Measurements from ENCODE around the gene CYFIP1.

The CYFIP1 gene

DNA sequence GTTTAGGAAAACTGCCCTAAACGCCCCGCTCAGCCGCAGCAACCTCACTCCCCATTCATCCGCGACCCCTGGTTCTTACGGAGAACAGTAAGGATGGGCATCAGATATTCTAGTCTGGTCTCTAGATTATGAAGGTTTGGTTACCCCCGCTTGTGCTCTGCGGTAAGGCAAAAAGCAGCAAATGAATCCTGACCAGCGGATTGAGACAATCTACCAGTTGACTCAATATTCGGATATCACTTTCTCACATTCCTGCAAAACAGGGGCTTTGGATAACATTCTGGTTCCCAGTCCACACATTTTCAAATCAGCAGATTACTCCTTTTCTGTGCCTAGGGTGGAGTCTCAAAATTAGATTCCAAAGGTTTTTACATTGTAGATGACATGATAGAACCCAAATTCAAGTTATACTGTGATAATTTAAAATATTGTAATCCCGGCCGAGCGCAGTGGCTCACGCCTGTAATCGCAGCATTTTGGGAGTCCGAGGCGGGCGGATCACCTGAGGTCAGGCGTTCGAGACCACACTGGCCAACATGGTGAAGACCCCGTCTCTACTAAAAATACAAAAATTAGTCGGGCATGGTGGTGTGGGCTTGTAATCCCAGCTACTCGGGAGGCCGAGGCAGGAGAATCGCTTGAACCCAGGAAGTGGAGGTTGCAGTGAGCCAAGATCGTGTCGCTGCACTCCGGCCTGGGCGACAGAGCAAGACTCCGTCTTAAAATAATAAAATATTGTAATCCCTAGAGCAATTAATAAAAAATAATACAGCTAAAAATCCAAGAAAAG is 1.1 kb upstream of the CYFIP1 start:
- Histone ChIP-seq H3K9me3 (ENCODE audit: insufficient read depth, low read length) (no peaks in the 10 kb centered on the region), H3K79me2 (ENCODE audit: insufficient read depth, low read length) (no peaks in the 10 kb centered on the region), H2AFZ (ENCODE audit: low read depth, low read length, severe bottlenecking) (no peak overlapping the region), H3K4me3 (ENCODE audit: insufficient read depth, low read length, poor library complexity, severe bottlenecking) (no peak overlapping the region), H3K27ac (ENCODE audit: low read depth, low read length) (no peak overlapping the region), H3K9ac (ENCODE audit: low read length) (no peak overlapping the region), H3K36me3 (ENCODE audit: low read length) (no peaks in the 10 kb centered on the region), H3K9me2 (replicated peaks; ENCODE audit: insufficient read depth, low read length) (no peaks in the 10 kb centered on the region), H4K20me1 (ENCODE audit: low read depth, low read length) (no peaks in the 10 kb centered on the region), H3K27me3 (ENCODE audit: low read length) (no peaks in the 10 kb centered on the region), H3K4me2 (ENCODE audit: low read depth, low read length, poor library complexity, severe bottlenecking) (peak overlapping the region; percentile 34), H3F3A (ENCODE audit: insufficient read depth) (no peaks in the 10 kb centered on the region)
- TF ChIP-seq EZH2phosphoT487 (conservative IDR thresholded peaks at IDR 0.05; ENCODE audit: low read length) = no peak
- TF ChIP-seq, protein P1, sequence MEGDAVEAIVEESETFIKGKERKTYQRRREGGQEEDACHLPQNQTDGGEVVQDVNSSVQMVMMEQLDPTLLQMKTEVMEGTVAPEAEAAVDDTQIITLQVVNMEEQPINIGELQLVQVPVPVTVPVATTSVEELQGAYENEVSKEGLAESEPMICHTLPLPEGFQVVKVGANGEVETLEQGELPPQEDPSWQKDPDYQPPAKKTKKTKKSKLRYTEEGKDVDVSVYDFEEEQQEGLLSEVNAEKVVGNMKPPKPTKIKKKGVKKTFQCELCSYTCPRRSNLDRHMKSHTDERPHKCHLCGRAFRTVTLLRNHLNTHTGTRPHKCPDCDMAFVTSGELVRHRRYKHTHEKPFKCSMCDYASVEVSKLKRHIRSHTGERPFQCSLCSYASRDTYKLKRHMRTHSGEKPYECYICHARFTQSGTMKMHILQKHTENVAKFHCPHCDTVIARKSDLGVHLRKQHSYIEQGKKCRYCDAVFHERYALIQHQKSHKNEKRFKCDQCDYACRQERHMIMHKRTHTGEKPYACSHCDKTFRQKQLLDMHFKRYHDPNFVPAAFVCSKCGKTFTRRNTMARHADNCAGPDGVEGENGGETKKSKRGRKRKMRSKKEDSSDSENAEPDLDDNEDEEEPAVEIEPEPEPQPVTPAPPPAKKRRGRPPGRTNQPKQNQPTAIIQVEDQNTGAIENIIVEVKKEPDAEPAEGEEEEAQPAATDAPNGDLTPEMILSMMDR (IDR thresholded peaks at IDR 0.05; ENCODE audit: insufficient read depth, low read length, poor library complexity, severe bottlenecking) = no peak

DNA sequence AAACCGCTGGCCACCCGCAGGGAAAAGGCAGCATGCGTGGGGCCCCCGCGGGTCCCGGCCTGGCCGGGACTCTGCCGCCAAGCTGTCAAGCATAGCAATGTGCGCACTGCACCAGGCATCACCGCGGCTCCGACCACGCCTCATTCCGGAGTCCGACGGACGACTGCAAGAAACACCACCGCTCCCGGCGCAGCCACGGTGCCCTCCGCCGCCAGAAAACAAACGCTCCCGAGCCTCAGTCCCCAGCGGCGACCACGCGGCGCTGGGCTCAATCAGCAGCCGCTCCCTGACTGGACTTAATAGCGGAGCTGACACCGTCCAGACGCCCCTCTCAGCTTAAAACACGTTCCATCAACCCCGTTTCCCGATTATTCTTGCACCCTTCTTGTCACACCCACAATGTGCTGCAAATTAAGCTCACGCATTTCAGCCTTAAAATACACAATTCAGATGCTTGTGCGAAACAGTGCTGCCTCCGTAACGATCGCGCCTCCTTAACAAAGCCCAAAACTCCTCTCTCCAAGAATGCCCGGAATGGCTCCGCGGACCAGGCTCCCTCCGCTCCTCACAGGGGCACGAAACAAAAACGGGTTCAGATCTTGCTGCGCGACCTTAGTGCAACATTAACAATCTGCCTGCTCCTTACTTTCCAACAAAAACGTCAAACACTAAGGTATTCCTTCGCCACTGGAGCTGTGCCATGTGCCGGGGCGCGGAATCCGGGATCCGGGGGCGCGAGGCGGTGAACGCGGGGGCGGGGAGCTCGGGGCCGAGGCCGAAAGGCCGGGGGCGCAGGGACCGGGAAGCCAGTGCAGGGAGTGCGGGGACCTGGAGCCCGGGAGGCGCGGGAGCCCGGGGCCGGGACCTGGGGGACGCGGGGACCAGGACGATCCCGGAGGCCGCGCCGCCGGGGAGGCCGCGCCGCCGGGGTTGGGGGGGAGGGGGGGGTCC is 655 bp downstream of the CYFIP1 start:
- Histone ChIP-seq H3K27me3 (ENCODE audit: low read length) (no peaks in the 10 kb centered on the region), H2AFZ (ENCODE audit: low read depth, low read length, severe bottlenecking) (no peak overlapping the region), H3K4me3 (ENCODE audit: insufficient read depth, low read length, poor library complexity, severe bottlenecking) (peak overlapping the region; percentile 3), H3K79me2 (ENCODE audit: insufficient read depth, low read length) (no peaks in the 10 kb centered on the region), H3K9me2 (replicated peaks; ENCODE audit: insufficient read depth, low read length) (no peaks in the 10 kb centered on the region), H3K36me3 (ENCODE audit: low read length) (no peaks in the 10 kb centered on the region), H3F3A (ENCODE audit: insufficient read depth) (no peaks in the 10 kb centered on the region), H3K9ac (ENCODE audit: low read length) (no peak overlapping the region), H3K27ac (ENCODE audit: low read depth, low read length) (no peak overlapping the region), H3K9me3 (ENCODE audit: insufficient read depth, low read length) (no peaks in the 10 kb centered on the region), H3K4me2 (ENCODE audit: low read depth, low read length, poor library complexity, severe bottlenecking) (peak overlapping the region; percentile 49), H4K20me1 (ENCODE audit: low read depth, low read length) (no peaks in the 10 kb centered on the region)
- TF ChIP-seq, protein P1 (IDR thresholded peaks at IDR 0.05; ENCODE audit: insufficient read depth, low read length, poor library complexity, severe bottlenecking) = no peak
- no peak for TF ChIP-seq EZH2phosphoT487 (conservative IDR thresholded peaks at IDR 0.05; ENCODE audit: low read length)

DNA sequence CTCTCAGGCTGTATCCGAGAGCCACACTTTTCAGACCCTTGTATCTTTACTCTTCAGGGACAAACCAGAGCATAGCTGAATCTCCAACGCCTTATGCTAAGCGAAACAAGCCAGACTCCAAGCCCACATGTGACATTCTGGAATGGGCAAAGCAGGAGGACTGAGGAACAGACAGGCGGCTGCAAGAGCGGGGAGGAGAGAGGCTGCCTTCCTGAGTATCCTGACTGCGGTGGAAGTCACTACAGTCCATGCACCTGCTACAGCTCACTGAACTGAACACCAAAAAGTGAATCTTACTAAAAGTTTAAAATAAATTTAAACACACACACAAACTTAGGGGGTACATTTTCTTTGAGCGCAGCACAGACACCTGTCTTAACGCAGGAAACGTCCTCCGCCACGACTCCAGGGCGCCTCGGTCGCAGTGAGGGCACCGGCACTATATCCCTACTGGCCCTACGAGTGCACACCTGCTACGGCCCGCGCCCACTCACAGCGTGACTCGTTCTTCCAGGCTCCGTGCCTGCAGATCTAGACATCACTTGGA is 1.4 kb downstream of the CYFIP1 start:
- H2AFZ ChIP-seq (ENCODE audit: low read depth, low read length, severe bottlenecking) = no peak overlapping the region
- TF ChIP-seq, protein P1 (IDR thresholded peaks at IDR 0.05; ENCODE audit: insufficient read depth, low read length, poor library complexity, severe bottlenecking) = no peak
- no peak for TF ChIP-seq EZH2phosphoT487 (conservative IDR thresholded peaks at IDR 0.05; ENCODE audit: low read length)
- H3K4me3 ChIP-seq (ENCODE audit: insufficient read depth, low read length, poor library complexity, severe bottlenecking) = no peak overlapping the region
- no peaks in the 10 kb centered on the region for H3K36me3 ChIP-seq (ENCODE audit: low read length)
- no peaks in the 10 kb centered on the region for H3K27me3 ChIP-seq (ENCODE audit: low read length)
- no peak overlapping the region for H3K27ac ChIP-seq (ENCODE audit: low read depth, low read length)
- no peaks in the 10 kb centered on the region for H3K9me2 ChIP-seq (replicated peaks; ENCODE audit: insufficient read depth, low read length)
- no peaks in the 10 kb centered on the region for H3K9me3 ChIP-seq (ENCODE audit: insufficient read depth, low read length)
- no peaks in the 10 kb centered on the region for H4K20me1 ChIP-seq (ENCODE audit: low read depth, low read length)
- H3F3A ChIP-seq (ENCODE audit: insufficient read depth) = no peaks in the 10 kb centered on the region
- no peak overlapping the region for H3K9ac ChIP-seq (ENCODE audit: low read length)
- peak overlapping the region; percentile 49 for H3K4me2 ChIP-seq (ENCODE audit: low read depth, low read length, poor library complexity, severe bottlenecking)
- no peaks in the 10 kb centered on the region for H3K79me2 ChIP-seq (ENCODE audit: insufficient read depth, low read length)

All from SU-DHL-6 (cell line).